Trophoblast cell (in vitro differentiated cells and primary cell): ENCODE results near the gene EPHB2.
A peak's percentile ranks its signal among the peaks of the same experiment; 100 is the strongest.

ENCODE experiments used
- DNase-seq, 2 donors: peaks; one replicate each; pipeline ENCODE4 v3.0.0-alpha.2; 2016
- H2AFZ ChIP-seq: 2 replicates; pipeline ENCODE4 v1.6.1; 2013; ENCODE audit warnings: low read length, moderate library complexity, mild to moderate bottlenecking; ENCODE audit not compliant: insufficient read depth, poor library complexity
- H2AK5ac ChIP-seq: 2 replicates; pipeline ENCODE4 v1.6.1; 2013; ENCODE audit warnings: mild to moderate bottlenecking, low read length
- H2BK120ac ChIP-seq: 2 replicates; pipeline ENCODE4 v1.6.1; 2013; ENCODE audit warnings: low read length, mild to moderate bottlenecking, moderate library complexity; ENCODE audit not compliant: insufficient read depth, poor library complexity
- H2BK12ac ChIP-seq: 2 replicates; pipeline ENCODE4 v1.6.1; 2013; ENCODE audit warnings: mild to moderate bottlenecking, low read length, moderate library complexity
- H2BK5ac ChIP-seq: 2 replicates; pipeline ENCODE4 v1.6.1; 2013; ENCODE audit warnings: low read length, low read depth, moderate library complexity, mild to moderate bottlenecking; ENCODE audit not compliant: poor library complexity
- H3K14ac ChIP-seq: 2 replicates; pipeline ENCODE4 v1.6.1; 2013; ENCODE audit warnings: mild to moderate bottlenecking, low read length
- H3K18ac ChIP-seq: 2 replicates; pipeline ENCODE4 v1.6.1; 2013; ENCODE audit warnings: mild to moderate bottlenecking, low read length
- H3K23ac ChIP-seq: 2 replicates; pipeline ENCODE4 v1.6.1; 2013; ENCODE audit warnings: low read length
- H3K27ac ChIP-seq: 2 replicates; pipeline ENCODE4 v1.5.1; 2013; ENCODE audit warnings: low read depth, mild to moderate bottlenecking, inconsistent platforms, low read length, moderate library complexity
- H3K27me3 ChIP-seq: 2 replicates; pipeline ENCODE4 v1.6.1; 2013; ENCODE audit warnings: inconsistent platforms, mild to moderate bottlenecking, low read length, moderate library complexity; ENCODE audit not compliant: insufficient read depth
- H3K36me3 ChIP-seq, 2 experiments: 1 replicate in 1 of 2; 2 replicates in 1 of 2; pipeline ENCODE4 v1.6.1; 2013; ENCODE audit warnings: low read length in 2 of 2, mild to moderate bottlenecking in 2 of 2, moderate library complexity in 1 of 2; ENCODE audit not compliant: insufficient read depth in 2 of 2, control insufficient read depth in 1 of 2
- H3K4ac ChIP-seq: 2 replicates; pipeline ENCODE4 v1.6.1; 2013; ENCODE audit warnings: low read depth, mild to moderate bottlenecking, low read length, moderate library complexity
- H3K4me1 ChIP-seq, 2 experiments: 1 replicate in 1 of 2; 2 replicates in 1 of 2; pipeline ENCODE4 v1.6.1; 2013; ENCODE audit warnings: low read length in 2 of 2, mild to moderate bottlenecking in 2 of 2, moderate library complexity in 1 of 2; ENCODE audit not compliant: insufficient read depth in 2 of 2, control insufficient read depth in 1 of 2
- H3K4me2 ChIP-seq: 2 replicates; pipeline ENCODE4 v1.6.1; 2013; ENCODE audit warnings: inconsistent platforms, mild to moderate bottlenecking, low read length, moderate library complexity
- H3K4me3 ChIP-seq: 2 replicates; pipeline ENCODE4 v1.5.1; 2013; ENCODE audit warnings: mild to moderate bottlenecking, low read depth, low read length, inconsistent platforms
- H3K79me1 ChIP-seq: one replicate; pipeline ENCODE4 v1.6.1; 2013; ENCODE audit warnings: low read length
- H3K79me2 ChIP-seq: 2 replicates; pipeline ENCODE4 v1.6.1; 2013; ENCODE audit warnings: low read length, mild to moderate bottlenecking; ENCODE audit not compliant: control insufficient read depth, insufficient read depth, poor library complexity
- H3K9ac ChIP-seq: 2 replicates; pipeline ENCODE4 v1.6.1; 2013; ENCODE audit warnings: mild to moderate bottlenecking, low read length
- H3K9me3 ChIP-seq: 2 replicates; pipeline ENCODE4 v1.6.1; 2013; ENCODE audit warnings: low read depth, mild to moderate bottlenecking, control low read depth, inconsistent platforms, low read length; ENCODE audit not compliant: insufficient read depth
- H4K12ac ChIP-seq: 2 replicates; pipeline ENCODE4 v1.6.1; 2013; ENCODE audit warnings: low read depth, mild to moderate bottlenecking, low read length, moderate library complexity
- H4K8ac ChIP-seq: 2 replicates; pipeline ENCODE4 v1.6.1; 2013; ENCODE audit warnings: low read depth, mild to moderate bottlenecking, low read length, moderate library complexity
- H4K91ac ChIP-seq: one replicate; pipeline ENCODE4 v1.6.1; 2013; ENCODE audit warnings: low read depth, mild to moderate bottlenecking, low read length, moderate library complexity
- WGBS: extraction: QIAGEN DNeasy Blood & Tissue Kit; methylation state at CpG from one replicate; pipeline ENCODE4 v1.1.7; 2013; ENCODE audit warnings: missing lambda C conversion rate; ENCODE audit not compliant: insufficient read length, insufficient coverage; ENCODE audit errors: extremely low coverage; 5-methylcytosine and 5-hydroxymethylcytosine counted together

EPHB2 gene

DNA sequence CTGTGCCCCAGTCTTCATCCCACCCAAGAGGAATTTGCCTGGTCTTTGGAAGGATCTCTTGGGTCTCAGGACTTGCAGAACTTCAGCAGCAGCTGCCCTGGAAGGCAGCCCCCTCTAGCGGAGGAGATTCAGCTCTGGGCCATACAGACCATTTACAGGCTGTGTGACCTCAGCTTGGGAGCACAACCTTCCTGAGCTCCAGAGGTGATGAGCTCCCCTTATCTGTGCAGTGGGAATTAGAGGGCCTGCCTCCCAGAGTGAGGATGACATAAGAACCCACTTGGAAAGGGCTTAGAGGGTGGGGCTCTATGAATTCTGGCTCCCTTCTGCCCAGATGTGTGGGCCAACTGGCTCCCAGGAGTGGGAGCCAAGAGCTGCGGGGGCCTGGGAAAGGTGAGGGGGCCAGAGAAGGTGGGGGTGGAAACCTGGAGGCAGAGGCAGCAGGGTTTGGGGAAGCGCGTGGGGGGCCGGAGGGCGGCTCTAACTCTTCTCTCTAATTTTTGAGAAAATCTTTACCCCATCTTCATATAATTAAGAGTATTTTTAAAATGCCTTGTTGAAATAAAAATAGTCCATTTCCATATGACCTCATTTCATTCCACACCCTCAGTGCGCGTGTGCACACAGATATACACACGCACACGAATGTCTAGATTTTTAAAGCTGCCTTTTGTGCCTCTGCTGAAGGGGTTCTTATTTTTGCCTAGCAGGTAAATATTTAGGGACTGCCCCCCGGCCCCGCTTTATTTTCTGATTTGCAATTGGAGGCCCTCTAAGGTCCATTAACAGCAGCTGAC is 21.5 kb downstream of the EPHB2 start:
- no peaks in the 10 kb centered on the region for H3K36me3 ChIP-seq
- H3K27me3 ChIP-seq: no peaks in the 10 kb centered on the region
- no peak overlapping the region for H4K8ac ChIP-seq
- H3K79me2 ChIP-seq: no peaks in the 10 kb centered on the region
- H3K79me1 ChIP-seq: no peaks in the 10 kb centered on the region
- no peaks in the 10 kb centered on the region for H3K9me3 ChIP-seq
- H2BK5ac ChIP-seq: no peak overlapping the region
- no CpG with 5 or more reads among the region's 12 CpGs for WGBS
- H2BK12ac ChIP-seq: no peak overlapping the region
- H3K4me1 ChIP-seq: no peaks in the 10 kb centered on the region
- H3K23ac ChIP-seq: no peak overlapping the region
- H3K4me3 ChIP-seq: no peak overlapping the region
- H4K91ac ChIP-seq: no peak overlapping the region
- H3K9ac ChIP-seq: no peak overlapping the region
- no peak overlapping the region for H3K27ac ChIP-seq
- H2AK5ac ChIP-seq: no peak overlapping the region
- H2AFZ ChIP-seq: no peak overlapping the region
- H3K4me2 ChIP-seq: no peak overlapping the region
- H3K4ac ChIP-seq: no peak overlapping the region
- peak in 1 of 2 donors; percentile 31 for DNase-seq
- no peak overlapping the region for H3K14ac ChIP-seq
- H2BK120ac ChIP-seq: no peak overlapping the region
- H3K18ac ChIP-seq: no peak overlapping the region
- H4K12ac ChIP-seq: no peak overlapping the region

DNA sequence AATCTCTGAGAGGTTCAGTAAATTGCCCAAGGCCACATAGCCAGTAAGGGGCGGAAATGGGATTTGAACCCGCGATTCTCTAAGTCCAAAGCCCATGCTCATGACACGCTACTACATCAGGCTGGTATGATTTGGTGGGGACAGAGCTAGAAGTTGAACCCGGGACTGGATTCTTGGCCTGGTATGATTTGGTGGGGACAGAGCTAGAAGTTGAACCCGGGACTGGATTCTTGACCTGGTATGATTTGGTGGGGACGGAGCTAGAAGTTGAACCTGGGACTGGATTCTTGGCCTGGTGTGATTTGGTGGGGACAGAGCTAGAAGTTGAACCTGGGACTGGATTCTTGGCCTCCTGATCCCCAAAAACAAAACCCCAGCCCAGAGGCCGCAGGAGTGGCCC is 23.0 kb downstream of the EPHB2 start:
- H3K4me3 ChIP-seq: no peak overlapping the region
- no peak overlapping the region for H2AFZ ChIP-seq
- no peak overlapping the region for H3K27ac ChIP-seq
- H3K36me3 ChIP-seq: no peaks in the 10 kb centered on the region
- H2BK120ac ChIP-seq: no peak overlapping the region
- H2BK12ac ChIP-seq: no peak overlapping the region
- no peak overlapping the region for H2BK5ac ChIP-seq
- H4K12ac ChIP-seq: no peak overlapping the region
- no peak overlapping the region for H3K18ac ChIP-seq
- no peaks in the 10 kb centered on the region for H3K4me1 ChIP-seq
- no peak overlapping the region for H3K4ac ChIP-seq
- no peaks in the 10 kb centered on the region for H3K27me3 ChIP-seq
- H4K8ac ChIP-seq: no peak overlapping the region
- H4K91ac ChIP-seq: no peak overlapping the region
- H3K79me1 ChIP-seq: no peaks in the 10 kb centered on the region
- H3K14ac ChIP-seq: no peak overlapping the region
- no peak overlapping the region for H3K23ac ChIP-seq
- H3K9me3 ChIP-seq: no peaks in the 10 kb centered on the region
- WGBS: no CpG with 5 or more reads among the region's 8 CpGs
- no peak overlapping the region for H2AK5ac ChIP-seq
- H3K4me2 ChIP-seq: no peak overlapping the region
- H3K9ac ChIP-seq: no peak overlapping the region
- DNase-seq: no peak
- H3K79me2 ChIP-seq: no peaks in the 10 kb centered on the region

DNA sequence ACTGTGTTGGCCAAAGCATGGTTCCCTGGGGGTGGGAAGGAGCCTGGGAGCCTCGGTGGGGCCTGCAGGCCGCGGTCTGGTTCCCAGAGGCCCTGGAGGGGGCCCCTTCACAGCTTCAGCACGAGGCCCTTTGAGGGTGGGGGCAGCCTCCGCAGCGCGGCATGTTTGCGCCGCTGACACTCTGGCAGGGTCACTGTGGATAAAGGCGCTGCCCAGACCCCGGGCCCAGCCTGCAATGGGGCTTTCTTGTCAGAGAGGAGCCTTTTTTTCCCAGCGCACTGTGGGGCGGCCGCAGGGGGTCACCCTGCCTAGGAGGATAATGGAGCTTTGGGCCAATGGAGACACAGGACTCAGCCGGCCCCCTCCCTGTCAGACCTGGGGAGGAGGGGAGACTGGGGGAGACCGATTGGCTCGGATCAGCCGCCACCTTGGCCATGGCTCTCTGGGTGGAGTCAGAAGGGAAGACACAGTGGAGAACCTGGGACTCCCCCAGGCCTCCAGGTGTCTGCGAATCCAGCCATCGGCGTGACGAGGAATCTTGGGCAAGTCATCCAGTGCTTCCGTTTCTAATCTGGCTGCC is 26.0 kb downstream of the EPHB2 start:
- Histone ChIP-seq H4K12ac (no peak overlapping the region), H2AK5ac (no peak overlapping the region), H3K27me3 (no peaks in the 10 kb centered on the region), H3K4me2 (no peak overlapping the region), H4K91ac (no peak overlapping the region), H3K9ac (no peak overlapping the region), H3K4me3 (no peak overlapping the region), H3K27ac (no peak overlapping the region), H2AFZ (no peak overlapping the region), H4K8ac (no peak overlapping the region), H3K9me3 (no peaks in the 10 kb centered on the region), H2BK5ac (no peak overlapping the region), H3K36me3 (no peaks in the 10 kb centered on the region), H3K18ac (no peak overlapping the region), H3K4me1 (no peaks in the 10 kb centered on the region), H3K79me2 (no peaks in the 10 kb centered on the region), H2BK12ac (no peak overlapping the region), H3K4ac (no peak overlapping the region), H2BK120ac (no peak overlapping the region), H3K79me1 (peaks cover 2% of the 10 kb centered on the region), H3K23ac (no peak overlapping the region), H3K14ac (no peak overlapping the region)
- WGBS: no CpG with 5 or more reads among the region's 23 CpGs
- DNase-seq: no peak

- no peak overlapping the region for H3K4me2 ChIP-seq
- H2BK12ac ChIP-seq: no peak overlapping the region
- peaks cover 2% of the 10 kb centered on the region for H3K79me1 ChIP-seq
- H2BK5ac ChIP-seq: no peak overlapping the region
- no peak overlapping the region for H3K14ac ChIP-seq
- WGBS: no CpG with 5 or more reads among the region's 2 CpGs
- no peak overlapping the region for H3K27ac ChIP-seq
- H4K12ac ChIP-seq: no peak overlapping the region
- no peaks in the 10 kb centered on the region for H3K27me3 ChIP-seq
- no peak overlapping the region for H2AK5ac ChIP-seq
- no peak overlapping the region for H3K4ac ChIP-seq
- no peaks in the 10 kb centered on the region for H3K4me1 ChIP-seq
- no peak overlapping the region for H3K9ac ChIP-seq
- no peak overlapping the region for H2AFZ ChIP-seq
- DNase-seq: no peak
- no peak overlapping the region for H3K23ac ChIP-seq
- no peak overlapping the region for H2BK120ac ChIP-seq
- H3K36me3 ChIP-seq: no peaks in the 10 kb centered on the region
- H3K79me2 ChIP-seq: no peaks in the 10 kb centered on the region
- H3K4me3 ChIP-seq: no peak overlapping the region
- no peak overlapping the region for H3K18ac ChIP-seq
- no peak overlapping the region for H4K8ac ChIP-seq
- H3K9me3 ChIP-seq: no peaks in the 10 kb centered on the region
- no peak overlapping the region for H4K91ac ChIP-seq
Observed at GRCh38 chr1:22737374-22738068, 26.9 kb downstream of the EPHB2 start.
